Glomerular endothelial cell (primary cell): Measurements from ENCODE around the gene CASP7. TPM values are rescaled to one million over a fixed set of nuclear protein-coding genes. Genes with fewer than 3 reads are reported as not detected.

Experiments
- DNase-seq: peaks from one replicate; pipeline ENCODE4 v3.0.0-alpha.2; 2011; ENCODE audit warnings: low read depth, low spot score; ENCODE audit errors: extremely low read depth
- total RNA-seq: library from RNA; depleted of rRNA; stranded (reverse); fragments of >200 nt; gene quantifications from 2 replicates; pipeline ENCODE4 v1.2.3, GENCODE V29; 2015

Gene CASP7
- total RNA-seq, 1 donor from 2014 or later = 60.1 TPM

DNA sequence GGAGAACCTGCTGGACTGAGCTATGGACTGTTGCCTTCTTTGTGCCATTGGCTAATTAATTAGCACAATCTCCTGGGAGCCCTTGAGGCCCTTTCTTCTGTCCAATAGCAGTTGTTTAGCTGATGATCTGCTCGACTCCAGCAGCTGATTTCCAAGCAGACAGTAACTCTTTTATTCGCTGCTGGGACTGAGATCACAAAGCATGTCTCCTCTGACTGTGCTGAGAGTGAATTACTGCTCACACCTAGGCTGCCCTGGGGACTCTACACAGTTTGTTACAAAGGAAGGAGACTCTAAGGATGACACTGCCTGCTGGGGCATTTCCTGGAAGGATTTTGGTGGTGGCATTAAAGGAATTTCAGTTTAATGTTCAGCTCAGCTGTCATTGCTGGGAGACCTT lies 31.4 kb downstream of the CASP7 start:
- DNase-seq = no peak

DNA sequence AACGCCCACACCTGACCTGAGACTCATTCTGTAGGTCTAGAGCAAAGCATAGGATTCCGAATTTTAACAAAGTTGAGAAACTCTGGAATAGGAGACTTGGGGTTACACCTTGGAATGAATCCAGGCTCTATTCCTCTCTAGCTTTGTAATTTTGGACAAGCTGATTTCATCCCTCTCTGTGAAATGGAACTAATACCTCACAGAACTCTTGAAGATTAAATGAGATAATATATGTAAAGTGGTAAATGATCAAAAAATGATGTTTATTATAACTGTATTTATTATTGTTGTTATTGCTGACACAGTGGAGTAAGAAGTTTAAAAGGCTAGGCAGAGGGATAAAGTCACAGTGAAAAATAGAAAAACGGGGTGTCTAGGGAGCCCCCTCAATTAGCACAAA lies 32.3 kb downstream of the CASP7 start:
- no peak for DNase-seq

DNA sequence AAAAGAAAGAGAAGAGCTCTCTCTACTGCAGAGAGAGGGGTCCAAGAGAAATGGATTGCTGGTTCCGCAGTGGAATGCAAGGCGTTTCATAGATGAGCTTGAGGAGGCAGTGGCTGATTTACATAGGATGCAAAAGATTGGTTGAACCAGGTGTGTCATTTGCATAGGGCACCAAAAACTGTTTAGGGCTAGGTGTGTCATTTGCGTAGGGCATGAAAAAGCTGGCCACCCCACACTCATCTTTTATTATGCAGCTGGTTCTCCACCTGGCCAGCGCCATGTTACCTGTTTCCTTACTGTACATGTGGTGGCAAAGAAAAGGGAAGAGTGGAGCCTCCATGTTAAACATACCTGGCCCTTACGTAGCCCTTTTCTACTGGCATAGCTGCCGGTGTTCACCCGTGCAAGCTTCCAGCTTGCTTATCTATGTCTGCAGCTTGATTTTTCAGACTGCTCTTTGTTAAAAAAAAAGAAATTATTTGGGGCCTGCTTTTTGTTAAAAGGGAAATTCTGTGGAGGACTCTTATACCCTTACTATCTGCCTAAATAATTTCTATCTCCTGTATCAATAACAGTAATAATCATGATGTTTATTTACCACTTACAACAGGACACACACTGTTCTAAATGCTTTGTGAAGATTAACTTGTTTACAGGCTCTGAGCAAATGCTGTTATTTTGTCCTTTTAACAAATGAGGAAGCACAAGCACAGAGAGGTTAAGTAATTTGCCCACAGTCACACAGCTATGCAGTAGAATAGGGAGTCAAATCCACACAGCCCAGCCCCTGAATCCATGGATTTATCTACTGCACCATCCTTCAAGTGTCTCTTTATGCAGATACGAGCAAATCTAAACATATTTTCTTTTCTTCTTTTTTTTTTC lies 33.3 kb downstream of the CASP7 start:
- no peak for DNase-seq

DNA sequence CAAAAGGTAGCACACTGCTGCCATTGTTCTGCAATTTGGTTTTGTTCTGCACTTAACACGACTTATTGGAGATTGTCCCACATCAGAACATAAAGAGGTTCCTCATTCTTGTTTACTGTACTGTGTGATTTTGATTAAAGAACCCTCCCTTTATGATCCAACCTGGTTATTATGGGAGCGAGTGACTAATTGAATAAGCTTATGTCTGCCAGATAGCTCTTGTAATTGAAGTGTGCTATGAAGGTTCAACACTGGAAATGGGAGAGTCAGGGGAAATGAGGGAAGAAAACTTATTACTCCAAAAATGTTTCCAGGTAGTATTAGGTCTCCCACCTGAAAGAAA lies 33.9 kb downstream of the CASP7 start:
- DNase-seq = no peak

DNA sequence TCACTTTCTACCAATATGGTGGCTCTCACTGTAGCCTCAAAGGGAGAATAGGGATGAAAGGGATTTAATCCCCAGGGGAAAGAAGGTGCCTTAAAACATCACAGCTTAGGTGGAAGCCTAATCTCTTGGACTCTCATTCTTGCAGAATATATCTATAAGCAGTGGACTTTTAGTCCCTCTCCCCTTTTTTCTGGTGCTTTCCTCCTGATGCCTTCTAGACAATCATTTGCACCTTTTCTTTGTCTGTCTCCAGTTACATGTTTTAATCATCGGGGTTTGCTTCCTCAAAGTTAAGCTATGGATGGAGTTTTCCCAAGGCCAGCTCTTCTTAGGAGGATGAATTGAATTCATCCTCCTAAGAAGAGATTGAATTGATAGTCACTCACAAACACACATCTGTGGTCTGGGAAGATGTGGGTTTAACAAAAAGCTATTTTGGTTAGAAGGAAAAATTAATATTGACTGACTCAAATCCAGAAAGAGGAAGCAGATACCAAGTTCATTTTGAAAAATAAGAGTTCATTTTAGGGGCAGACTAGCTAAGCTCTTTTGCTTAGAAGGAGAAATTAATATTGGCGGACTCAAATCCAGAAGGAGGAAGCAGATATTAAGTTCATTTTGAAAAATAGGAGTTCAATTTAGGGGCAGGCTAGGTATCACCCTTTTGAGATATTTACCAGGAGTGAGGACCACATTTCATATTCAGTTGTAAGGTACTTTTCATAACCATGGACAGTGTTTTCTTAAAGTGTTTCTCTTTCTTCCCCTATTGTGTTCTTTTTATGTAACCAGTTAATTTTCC lies 36.6 kb downstream of the CASP7 start:
- no peak for DNase-seq

DNA sequence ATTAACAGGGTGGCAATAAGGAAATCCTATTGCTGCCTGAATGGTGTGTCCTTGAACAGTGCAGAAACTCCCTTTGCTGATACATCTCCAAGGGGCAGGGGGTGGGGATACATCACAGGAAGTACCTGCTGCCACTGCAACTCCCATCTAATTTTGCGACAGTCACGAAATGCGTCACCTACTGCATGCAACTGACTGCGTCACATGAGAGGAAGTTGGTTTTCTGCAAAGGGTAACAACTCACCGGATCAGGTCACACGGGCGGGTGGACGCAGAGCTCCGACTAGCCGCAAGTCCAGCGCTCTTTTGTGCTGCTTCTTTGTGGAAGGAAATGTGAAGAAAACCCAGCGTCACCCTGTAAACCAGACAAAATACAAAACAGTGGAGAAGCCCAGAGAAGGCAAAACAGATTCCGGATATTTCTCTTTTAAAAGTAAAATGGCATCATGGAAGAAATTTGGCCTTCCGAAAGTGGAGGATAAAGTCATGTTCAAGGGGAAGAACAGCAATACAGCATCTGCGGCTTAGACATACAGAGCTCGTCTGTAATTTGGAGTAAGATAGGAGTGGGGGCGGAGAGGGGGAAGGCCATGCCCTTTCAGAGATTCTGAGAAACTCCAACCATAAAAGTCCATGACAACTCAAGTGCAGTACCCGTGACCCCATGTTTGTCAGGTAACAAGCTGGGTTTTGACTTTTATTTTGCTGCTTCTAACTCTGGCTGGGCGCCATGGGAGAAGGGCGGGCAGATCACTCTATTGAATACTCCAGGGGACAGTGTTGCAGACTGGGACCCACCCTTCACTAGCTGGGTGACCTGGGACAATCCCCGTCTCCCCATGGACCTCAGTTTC lies 39.5 kb downstream of the CASP7 start:
- DNase-seq = no peak

DNA sequence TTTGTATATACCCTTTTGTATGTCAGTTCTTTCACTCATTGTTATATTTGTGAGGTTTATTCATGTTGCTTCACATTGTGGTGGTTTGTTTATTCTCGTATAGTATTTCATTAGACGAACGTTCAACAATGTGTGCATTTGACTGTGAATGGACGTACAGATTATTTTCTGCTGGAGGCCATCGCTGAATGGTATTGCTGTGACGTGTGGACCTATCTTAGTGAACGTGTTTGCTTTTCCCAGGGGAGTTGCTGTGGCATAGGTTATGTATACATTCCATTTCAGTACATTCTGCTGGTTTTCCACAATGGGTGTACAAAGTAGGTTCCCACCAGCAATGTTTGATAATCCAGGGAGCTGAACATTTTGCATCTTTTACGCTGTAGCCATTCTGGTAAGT lies 40.7 kb downstream of the CASP7 start:
- no peak for DNase-seq

DNA sequence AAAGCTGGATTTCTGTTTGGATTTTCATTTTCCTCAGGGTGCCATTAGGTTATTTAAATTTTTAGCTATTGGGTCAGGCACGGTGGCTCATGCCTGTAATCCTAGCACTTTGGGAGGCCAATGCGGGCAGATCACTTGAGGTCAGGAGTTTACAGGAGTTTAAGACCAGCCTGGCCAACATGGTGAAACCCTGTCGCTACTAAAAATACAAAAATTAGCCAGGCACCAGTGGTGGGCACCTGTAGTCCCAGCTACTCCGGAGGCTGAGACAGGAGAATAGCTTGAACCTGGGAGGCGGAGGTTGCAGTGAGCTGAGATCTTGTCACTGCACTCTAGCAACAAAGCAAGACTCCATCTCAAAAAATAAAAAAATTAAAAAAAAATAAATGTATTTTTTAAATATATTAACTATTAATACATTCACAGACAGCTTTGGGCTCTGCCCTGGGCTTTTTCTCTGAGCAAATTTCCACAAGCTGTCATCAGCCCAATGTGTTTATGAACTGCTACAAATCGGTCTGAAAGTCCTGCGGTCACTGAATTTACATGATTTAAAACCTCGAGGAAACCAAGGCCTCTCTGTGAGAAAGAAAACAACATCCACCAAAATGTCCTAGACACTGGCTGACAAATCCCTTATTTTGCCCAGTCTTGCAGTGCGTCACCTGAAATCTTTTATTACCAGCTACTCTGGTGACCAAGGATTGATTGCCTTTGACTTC lies 52.6 kb downstream of the CASP7 start:
- no peak for DNase-seq

DNA sequence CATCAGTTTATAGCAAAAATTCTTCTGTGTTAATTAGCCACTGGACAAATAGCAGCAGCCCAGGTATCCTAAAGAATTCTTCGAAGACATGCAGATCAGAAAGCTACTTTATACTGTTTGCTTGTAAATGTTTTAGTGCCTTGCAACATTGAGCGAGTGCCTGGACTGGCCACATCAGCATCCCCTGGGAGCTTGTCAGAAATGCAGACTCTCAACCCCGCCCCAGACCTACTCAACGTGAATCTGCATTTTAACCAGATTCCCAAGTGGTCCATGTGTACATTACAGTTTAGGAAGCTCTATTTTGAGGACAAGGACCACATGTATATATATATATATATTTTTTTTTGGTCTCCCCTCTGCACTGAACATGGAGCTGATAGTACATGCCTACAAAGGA lies 53.3 kb downstream of the CASP7 start:
- DNase-seq = no peak

DNA sequence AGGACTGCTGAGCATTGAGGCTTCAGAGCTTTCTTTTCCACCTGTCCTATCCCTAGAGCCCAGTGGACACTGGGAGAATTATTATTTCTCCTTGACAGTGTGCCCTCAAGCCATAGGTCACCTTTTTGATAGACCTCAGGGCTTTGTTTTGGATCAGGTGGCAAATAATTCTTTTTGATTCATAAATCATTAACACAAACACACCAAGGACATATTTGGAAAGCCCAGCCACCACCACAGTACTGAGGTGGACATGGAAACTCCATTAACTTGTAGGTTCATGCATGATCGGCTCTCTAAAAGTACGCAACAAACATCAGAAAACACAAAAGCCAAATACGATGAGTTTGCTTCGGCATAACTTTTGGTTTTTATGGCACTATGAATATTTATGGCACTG lies 53.9 kb downstream of the CASP7 start:
- DNase-seq = no peak

DNA sequence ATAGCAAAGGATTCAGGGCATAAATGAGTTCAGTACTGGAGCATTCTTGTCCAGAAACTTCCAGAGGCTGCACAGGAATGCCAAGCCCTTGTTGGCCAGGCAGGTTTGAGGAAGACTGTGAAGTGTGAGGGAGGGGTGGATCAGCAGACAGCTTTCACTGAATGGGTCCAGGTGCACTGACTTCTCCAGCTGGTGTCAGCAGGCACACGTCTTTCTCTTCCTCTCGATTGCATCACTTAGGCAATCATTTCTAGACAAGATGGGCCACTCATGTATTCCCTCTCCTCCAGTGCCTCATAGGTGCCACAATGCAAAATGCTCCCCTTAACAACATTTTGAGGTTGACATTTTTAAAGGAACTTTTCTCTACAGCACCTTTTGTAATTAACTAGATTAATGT lies 56.2 kb downstream of the CASP7 start:
- DNase-seq = no peak

DNA sequence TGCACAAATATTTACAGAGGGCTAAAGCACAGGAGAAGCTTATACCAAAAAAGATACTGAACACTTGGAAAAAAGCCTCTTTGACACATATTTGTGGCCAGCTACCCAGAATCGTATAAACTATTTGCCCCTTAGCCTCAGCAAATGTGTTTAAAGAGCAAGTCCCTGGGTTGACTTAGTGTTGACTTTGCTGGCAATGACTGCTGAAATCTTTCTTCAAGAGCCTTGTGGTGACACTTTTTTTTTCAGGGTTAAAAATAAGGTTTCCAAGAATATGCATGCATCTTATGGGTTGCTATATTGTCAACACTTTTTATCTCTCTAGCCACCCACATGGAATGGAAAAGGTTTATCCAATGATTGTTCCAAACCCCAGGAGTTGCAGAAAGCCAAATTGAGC lies 56.9 kb downstream of the CASP7 start:
- DNase-seq = no peak

DNA sequence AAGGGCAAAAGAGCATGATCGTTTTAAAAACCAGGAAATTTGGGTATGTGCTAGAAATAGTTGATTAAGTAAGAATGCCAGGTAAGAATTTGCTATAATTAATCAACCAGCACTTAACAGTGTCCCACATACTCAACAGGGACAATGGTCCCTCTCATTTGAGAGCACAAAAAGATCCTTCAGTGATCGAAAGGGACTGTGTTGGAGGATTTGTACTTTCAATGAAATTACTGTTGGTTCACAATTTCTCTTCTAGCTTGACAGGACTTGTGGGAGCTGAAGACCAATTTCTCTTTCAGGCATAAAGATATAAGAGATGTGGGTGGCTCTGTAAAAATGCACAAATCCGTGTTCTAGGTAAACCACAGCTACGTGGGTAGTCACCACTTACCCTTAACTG lies 59.3 kb downstream of the CASP7 start:
- no peak for DNase-seq

DNA sequence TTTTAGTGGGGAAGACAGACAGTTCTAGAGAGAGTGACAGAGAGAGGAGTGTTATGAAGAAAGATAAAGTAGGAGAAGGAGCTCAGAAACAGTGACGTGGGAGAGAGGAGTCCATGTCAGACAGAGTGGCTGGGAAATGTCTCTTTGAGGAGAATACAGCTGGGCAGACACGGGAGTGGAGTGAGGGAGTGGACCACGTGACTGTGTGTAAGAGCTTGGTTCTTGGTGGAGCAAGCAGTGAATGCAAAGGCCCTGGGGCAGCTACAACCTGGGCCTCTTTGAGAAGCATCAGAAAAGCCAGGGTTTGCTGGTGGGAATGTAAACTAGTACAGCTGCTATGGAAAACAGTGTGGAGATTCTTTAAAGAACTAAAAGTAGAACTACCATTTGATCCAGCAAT lies 59.9 kb downstream of the CASP7 start:
- DNase-seq = no peak

DNA sequence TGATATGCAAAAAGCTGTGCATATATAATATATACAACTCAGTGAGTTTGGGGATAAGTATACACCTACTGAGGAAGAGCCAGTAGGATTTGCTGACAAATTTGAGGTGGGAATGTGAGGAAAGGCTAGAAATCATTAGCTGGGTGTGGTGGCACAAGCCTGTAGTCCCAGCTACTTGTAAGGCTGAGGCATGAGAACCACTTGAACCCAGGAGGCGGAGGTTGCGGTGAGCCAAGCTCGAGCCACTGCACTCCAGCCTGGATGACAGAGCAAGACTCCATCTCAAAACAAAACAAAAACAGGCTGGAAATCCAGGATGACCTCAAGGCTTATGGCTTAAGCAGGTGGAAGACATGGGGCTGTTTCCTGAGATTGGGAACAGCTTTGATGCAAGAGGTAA lies 61.1 kb downstream of the CASP7 start:
- no peak for DNase-seq

DNA sequence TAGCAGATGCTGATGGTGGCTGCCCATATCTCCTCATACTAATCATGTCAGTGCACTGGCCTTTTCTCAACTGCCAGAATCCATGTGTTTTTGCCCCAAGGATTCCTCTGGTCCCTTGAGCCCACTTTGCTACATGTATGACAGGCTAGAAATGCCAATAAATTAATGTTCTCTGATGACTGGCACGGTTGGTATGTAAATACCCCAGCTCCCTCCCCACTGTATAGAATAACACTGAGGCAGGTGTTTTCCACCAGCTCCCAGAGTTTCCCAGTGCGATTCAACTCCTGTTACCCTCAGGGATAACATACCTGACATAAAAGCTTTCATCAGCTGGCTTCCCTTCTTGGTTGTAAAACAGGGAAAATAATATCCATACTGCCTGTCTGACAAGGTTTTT lies 62.8 kb downstream of the CASP7 start:
- DNase-seq = no peak

DNA sequence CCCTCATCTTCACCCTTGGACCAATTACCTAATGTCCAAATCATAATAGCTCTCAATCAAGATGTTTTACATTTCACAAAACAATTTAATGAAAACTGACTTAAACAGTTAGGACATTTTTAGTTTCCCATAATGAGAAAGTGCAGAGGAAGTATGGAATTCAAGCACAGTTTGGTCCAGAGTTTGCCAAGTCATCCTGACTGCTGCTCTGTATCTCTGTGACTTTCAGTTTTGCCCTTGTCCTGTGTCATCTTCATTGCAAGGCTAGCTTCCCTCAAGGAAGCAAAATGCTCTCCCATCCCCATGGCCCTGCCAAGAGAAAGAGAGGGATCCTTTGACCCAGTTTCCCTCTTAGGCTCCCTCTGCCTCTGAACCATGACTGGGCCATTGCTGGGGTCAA lies 63.9 kb downstream of the CASP7 start:
- no peak for DNase-seq

DNA sequence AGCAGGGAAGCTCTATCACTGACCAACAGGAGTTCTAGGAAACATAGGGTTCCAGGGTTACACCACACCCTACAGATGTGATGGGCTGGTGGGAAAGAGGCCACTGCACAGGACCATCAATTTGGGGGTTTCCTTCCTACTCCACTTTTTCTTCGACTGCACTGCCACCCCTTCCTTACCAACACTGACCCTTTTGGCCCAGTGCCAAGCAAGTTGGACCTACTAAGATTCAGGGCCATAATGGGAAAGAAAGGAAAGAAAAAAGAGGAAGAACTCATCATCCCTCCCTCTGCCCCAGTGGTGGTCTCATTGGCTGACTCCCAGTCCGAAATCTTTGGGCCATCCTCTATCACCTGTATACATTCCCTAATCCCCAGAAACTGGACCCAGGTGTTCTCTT lies 65.7 kb downstream of the CASP7 start:
- DNase-seq = no peak

DNA sequence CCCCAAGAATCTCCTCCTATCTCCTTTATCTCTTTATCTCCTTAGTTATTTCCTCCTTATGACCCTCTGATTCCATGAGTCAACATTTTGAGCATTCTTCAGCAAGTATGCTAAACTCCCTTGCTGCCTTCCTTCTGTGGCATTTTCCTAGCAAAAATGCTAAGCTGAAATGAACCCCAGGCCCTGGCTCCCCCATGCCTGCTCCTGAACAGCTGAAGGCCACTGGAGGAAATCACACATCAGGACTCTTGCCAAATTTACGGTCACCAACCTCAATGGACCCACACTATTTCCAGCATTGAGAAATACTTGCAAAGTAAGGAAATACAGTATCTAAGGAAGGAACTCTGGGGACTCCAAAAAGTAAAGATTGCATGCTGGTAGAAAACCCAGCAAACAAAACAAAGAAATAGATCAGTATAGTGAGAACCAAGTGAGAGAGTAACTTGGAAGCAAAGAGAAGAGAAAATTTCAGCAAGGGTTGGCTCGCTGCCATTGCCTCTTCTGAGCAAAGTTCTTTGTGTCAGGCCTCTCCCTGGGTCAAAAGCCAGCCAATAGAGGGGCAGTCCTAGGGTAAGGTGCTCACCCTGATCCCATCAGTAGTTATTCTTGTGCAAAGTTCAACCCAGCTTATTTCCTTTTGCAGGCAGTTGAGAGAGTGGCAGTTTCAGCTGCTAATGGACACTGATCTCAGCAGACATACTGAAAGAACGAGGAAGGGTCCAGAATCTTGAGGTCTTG lies 66.7 kb downstream of the CASP7 start:
- DNase-seq = no peak

DNA sequence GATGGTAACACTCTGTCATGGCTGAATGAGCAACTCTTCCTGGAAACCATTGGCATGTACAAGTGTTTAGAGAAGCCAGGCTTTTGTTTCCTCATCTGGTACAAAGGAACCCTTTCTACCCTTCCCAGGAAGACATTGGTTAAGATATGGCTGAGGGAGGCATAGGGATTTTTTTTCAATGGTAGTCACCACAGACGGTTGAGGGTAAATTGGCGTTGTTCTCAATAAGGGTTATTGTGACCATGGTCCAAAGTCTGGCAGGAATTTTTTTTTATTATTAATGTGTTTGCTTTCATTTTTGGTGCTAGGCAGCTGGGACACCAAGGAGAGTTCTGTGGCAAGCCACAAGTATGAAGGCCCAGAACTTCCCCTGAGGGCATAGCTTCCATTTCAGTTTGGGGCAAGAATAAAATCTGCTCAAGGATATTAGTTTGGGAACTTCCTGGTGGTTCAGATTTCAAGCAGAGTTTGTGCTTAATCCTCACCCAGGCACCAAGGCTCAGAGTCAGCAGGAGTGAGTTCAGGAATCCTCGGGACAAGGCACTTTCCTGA lies 71.5 kb downstream of the CASP7 start, which contains the start of gene PLEKHS1:
PLEKHS1 (plus strand) TSS at position 502 of the 552 bp plus-strand sequence. CDS start 3,596 bp downstream, outside the sequence.
- no peak for DNase-seq
